Stomach (tissue), 4 donors: Measurements from ENCODE around the gene CHEK2.

Source experiments
- EP300 ChIP-seq: sonication (generic); formaldehyde crosslinking; IDR thresholded peaks from one replicate; pipeline ENCODE4 v1.6.1; 2017; ENCODE audit warnings: antibody characterized with exemption
- POLR2A ChIP-seq, 4 donors: fragments of 450-650 bp; IDR thresholded peaks; one replicate each; pipeline ENCODE4 v1.6.1; 2016; ENCODE audit warnings: antibody characterized with exemption in 4 of 4, control low read depth in 2 of 4, mild to moderate bottlenecking in 1 of 4, moderate library complexity in 1 of 4
- POLR2AphosphoS5 ChIP-seq, 3 donors: sonication (generic); formaldehyde crosslinking; IDR thresholded peaks; one replicate each; pipeline ENCODE4 v1.6.1; 2016; ENCODE audit warnings: antibody characterized with exemption in 3 of 3
- TF ChIP-seq, protein P1 (sequence below), 7 experiments: fragments of 450-650 bp in 4 of 7; fragments of 200-600 bp in 3 of 7; sonication (generic) in 3 of 7; IDR thresholded peaks; one replicate each; pipeline ENCODE4 v1.5.1; 2016 to 2019; ENCODE audit warnings: antibody characterized with exemption in 7 of 7, control low read depth in 2 of 7, mild to moderate bottlenecking in 1 of 7

- no peak for TF ChIP-seq POLR2AphosphoS5 (IDR thresholded peaks at IDR 0.05)
- TF ChIP-seq, protein P1, sequence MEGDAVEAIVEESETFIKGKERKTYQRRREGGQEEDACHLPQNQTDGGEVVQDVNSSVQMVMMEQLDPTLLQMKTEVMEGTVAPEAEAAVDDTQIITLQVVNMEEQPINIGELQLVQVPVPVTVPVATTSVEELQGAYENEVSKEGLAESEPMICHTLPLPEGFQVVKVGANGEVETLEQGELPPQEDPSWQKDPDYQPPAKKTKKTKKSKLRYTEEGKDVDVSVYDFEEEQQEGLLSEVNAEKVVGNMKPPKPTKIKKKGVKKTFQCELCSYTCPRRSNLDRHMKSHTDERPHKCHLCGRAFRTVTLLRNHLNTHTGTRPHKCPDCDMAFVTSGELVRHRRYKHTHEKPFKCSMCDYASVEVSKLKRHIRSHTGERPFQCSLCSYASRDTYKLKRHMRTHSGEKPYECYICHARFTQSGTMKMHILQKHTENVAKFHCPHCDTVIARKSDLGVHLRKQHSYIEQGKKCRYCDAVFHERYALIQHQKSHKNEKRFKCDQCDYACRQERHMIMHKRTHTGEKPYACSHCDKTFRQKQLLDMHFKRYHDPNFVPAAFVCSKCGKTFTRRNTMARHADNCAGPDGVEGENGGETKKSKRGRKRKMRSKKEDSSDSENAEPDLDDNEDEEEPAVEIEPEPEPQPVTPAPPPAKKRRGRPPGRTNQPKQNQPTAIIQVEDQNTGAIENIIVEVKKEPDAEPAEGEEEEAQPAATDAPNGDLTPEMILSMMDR (IDR thresholded peaks at IDR 0.05) = no peak
- TF ChIP-seq POLR2A (IDR thresholded peaks at IDR 0.05) = no peak
- TF ChIP-seq EP300 = no peak
Measured at GRCh38 chr22:28759861-28760560, 18.4 kb upstream of the CHEK2 start.
